Occipital lobe (tissue), 2 donors: Measurements from ENCODE around the gene STARD10. TPM values are rescaled to one million over a fixed set of nuclear protein-coding genes. Genes with fewer than 3 reads are reported as not detected.
"Not testable (repeated sequence)": the region's sequence is repeated elsewhere in the genome, so short reads cannot be mapped to it uniquely, and the experiment has no call there.

ENCODE experiments used
- DNase-seq: peaks from one replicate; lab custom pipeline; 2025; lab: John Stamatoyannopoulos, UW
- total RNA-seq: library from RNA; depleted of rRNA; stranded (reverse); fragments of >200 nt; gene quantifications from one replicate; pipeline ENCODE4 v1.2.3, GENCODE V29; 2014

STARD10 gene
- total RNA-seq, 1 donor from 2014 or later, result 20.4 TPM

DNA sequence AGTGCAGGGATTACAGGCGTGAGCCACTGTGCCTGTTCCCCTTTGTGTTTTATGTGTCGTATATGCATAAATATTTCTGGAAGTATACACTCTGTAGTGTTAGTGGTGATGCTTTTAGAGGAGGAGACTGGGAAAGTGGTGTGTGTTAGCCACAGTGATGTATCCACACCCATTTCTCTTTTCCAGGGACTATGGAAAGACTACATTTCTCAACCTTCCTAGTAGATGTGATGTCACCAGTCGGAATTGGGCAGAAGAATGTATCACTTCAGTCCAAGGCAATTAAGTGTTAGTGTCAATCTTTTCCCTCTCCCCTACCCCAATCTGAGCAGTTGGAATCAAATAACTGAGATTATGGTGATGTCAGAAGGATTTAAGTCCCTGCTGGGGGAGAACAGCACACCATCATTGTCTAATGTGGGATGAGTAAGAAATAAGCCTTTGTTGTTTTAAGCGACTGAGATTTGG is 14.5 kb upstream of the STARD10 start:
- DNase-seq, result no peak

- DNase-seq, result no peak
Observed at GRCh38 chr11:72807792-72808191, 13.9 kb upstream of the STARD10 start.

GRCh38 chr11:72807021-72807693 is 13.3 kb upstream of the STARD10 start:
- DNase-seq, result no peak

DNA sequence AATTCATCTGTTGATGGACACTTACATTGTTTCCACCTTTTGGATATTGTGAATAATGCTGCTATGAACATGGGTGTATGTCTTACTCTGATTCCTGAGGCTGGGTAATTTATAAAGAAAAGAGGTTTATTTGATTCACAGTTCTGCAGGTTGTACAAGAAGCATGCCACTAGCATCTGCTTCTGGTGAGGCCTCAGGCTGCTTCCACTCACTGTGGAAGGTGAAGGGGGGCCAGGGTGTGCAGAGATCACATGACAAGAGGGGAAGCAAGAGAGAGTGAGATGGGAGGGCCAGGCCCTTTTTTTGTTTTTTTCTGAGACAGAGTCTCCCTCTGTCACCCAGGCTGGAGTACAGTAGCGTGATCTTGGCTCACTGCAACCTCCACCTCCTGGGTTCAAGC is 12.5 kb upstream of the STARD10 start:
- DNase-seq, result not testable (repeated sequence)

DNA sequence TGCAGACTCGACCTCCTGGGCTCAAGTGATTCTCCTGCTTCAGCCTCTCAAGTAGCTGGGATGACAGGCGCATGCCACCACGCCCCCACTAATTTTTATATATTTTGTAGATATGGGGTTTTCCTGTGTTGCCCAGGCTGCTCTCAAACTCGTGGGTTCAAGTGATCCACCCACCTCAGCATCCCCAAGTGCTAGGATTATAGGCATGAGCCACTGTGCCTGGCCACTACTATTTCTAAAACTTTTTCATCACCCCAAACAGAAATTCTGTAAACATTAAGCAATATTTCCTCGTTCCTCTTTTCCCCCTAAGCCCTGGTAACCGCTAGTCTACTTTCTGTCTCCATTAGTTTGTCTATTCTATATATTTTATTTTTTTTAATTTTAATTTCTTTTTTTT is 11.4 kb upstream of the STARD10 start:
- DNase-seq, result no peak

GRCh38 chr11:72802822-72803221 is 9.0 kb upstream of the STARD10 start:
- no peak for DNase-seq

DNA sequence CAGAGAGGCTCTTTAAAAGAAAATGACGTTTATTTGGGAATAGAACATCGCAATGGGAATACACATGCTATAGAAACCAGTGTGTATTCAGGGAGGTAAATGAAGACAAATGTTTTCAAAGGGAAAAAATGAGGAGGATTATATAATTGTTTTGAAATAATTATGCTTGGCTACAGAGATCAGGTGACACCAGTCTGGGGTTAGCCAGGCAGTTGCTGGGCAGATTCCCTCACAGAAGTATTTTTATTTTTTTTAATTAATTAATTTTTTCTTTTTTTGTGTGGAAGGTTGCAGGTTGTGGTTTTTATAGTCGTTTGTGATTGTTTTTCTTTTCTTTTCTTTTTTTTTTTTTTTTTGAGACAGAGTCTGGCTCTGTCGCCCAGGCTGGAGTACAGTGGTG is 5.6 kb upstream of the STARD10 start:
- DNase-seq, result no peak

DNA sequence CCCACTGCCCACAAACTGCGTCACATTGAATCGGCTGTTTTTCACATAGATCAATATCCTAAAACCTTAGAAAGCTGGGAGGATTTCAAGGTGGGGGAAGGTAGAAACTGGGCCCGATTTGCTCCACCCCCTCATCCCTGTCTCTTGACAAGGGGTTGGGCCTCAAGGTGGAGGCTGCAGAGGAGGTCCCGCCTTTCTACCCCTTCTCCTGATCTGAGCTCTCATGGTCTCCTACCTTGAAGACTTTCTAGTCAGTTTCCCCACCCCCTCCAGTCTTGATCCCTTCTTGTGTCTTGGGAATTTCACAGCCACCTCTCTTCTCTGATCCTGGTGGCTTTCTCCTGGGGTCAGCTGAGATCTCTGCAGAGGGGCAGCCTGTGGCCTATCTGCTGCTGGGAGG is 4.5 kb upstream of the STARD10 start:
- DNase-seq, result no peak

DNA sequence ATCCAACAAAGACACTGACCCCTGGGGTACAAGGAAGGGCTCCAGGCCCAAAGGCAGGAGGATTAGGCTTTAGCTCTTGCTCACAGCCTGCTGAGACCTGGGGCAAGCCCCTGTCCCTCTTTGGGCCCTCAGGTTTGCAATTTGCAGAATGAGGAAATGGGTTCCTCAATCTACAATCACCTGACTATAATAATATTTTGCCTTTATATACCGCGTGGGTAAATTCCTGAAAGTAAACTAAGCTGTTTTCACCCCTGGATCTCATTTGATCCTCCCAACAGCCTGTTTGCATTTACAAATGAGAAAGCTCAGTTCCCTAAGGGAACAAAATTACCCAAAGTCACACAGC is 797 bp downstream of the STARD10 start:
- no peak for DNase-seq

DNA sequence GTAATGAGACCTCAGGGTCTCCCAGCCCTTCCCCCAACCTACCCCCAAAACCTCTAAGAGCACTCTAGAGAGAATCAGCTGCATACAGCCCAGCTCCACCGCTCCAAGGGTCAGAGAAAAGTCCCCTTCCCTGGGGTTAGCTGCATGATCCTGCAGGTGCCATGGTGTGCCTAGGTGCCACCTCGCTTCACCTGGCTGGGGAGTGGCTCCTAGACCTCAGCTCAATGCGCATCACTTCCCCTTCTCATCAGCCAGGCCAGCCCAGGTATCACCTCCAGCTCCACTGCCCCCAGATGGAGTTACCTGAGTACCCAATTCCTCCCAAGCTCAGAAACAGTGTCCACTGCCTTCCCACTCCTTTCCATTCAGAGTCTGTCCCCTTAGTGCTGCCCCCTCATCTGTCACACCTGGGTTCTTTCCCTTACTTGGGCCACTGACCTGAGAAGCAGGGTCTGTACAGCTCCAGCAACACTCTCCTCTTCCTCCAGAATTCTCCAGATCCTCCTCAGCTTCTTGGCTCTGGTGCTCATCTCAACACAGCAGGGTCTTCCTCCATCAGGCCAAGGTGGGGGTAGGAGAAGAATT is 1.3 kb downstream of the STARD10 start:
- no peak for DNase-seq

- DNase-seq, result not testable (repeated sequence)
Observed at GRCh38 chr11:72791228-72791627, 2.6 kb downstream of the STARD10 start.

DNA sequence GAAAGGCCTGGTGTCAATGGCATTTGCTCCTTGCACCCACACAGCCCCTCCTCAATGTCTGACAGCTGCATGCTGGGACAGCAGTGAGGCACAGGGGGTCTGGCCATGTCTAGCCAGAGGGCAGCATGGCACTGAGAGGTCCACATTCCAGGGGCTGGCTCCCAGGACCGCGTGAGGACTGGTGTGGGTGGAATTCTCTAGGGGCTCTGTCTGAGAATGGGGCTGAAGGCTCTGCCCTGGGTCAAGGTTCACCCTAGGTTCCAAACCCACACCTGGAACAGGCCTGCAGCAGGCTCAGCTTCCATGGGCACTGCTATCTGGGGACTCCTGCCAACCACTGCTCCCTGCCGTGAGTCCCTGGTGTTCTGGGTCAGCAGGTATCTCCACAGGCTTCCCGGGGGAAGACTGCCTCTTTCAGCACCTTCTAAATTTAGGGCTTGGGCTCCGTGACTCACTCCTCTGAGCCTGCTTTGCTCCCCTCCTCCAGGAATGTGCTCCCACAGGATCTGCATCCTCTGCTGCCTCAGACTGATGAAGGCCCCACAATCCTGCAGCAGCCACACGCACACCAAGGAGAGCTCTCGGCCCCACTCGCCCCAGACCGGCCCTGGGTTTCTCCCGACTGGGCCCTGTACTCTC is 4.2 kb downstream of the STARD10 start:
- DNase-seq, result peak; percentile 78

- DNase-seq, result no peak
Observed at GRCh38 chr11:72788241-72788640, 5.6 kb downstream of the STARD10 start.

GRCh38 chr11:72787216-72788104 is 6.4 kb downstream of the STARD10 start:
- DNase-seq, result no peak

GRCh38 chr11:72786305-72787215 is 7.3 kb downstream of the STARD10 start:
- no peak for DNase-seq

DNA sequence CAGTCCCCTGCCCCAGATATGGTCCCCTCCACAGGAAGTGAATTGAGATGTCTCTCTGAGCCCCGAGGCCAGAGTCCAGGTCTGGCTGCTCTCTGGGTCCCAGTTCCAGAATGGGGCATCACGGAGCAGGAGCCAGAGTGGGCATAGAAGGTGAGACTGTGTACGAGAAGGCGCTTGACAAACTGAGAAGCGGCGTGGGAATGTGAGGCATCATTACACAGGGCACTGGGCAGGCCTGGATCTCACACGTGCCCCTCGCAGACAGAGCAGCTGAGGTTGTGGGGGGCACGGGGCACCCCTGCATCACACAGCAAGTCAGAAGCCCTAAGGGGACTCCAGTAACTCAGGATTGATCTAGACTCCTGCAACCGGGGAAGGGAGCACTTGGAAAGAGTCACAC is 9.2 kb downstream of the STARD10 start:
- DNase-seq, result no peak

GRCh38 chr11:72783144-72783905 is 10.5 kb downstream of the STARD10 start:
- DNase-seq, result no peak

GRCh38 chr11:72782081-72782920 is 11.5 kb downstream of the STARD10 start:
- no peak for DNase-seq
